Daoy (cell line): ENCODE results near the gene ZIK1. TPM values are rescaled to one million over a fixed set of nuclear protein-coding genes. Genes with fewer than 3 reads are reported as not detected.
A peak's percentile ranks its signal among the peaks of the same experiment; 100 is the strongest.

Experiments
- DNase-seq: peaks from one replicate; pipeline ENCODE4 v3.0.0-alpha.2; 2015; ENCODE audit warnings: low read depth
- total RNA-seq: library from RNA; depleted of rRNA; stranded (reverse); fragments of >200 nt; shearing (Covaris generic); gene quantifications from 2 replicates; pipeline ENCODE4 v1.2.3, GENCODE V29; 2014; rRNA removed

The ZIK1 gene
- 9.5 and 12.5 TPM in 2 replicates for total RNA-seq

DNA sequence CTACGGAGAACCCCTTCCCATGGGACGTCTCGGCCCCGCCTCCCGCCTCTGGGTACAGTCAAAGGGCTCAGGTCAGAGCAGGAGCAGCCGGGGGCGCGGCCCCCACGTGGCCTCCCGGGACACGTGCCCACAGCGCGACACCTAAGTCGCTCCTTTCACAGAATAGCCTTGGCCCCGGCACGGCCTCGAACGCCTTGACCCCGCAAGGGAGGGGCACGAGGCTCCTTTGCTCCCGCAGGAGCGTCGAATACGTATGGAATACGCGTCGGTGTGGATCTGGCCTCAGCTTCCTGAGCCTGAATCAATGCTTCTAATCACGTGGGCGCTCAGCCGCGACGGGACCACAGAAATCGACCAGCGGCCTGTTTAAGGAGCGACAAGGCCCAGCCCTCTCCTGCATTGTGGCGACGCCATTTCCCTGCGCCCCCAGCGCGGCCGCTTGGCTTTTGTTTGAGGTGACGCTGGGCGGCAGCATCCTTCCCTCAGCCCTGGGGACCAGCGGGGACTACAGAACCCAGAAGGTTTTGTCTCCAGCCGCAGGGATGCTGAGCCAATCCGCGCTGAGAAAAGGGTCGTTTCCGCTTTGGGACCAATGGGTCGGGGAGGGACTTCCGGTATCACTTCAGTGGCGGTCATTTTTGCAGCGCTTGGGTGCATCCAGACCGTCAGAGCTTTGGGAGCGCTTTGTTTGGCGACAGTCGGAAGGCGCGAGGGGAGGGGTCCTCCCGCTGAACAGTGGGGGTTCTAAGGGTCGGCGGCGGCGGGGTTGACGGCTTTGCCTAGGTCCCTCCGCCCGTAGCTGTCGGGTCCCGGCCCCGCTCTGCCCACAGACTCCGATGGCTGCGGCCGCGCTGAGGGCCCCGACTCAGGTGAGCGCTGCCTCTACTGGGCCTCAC lies at the start of gene ZIK1:
ZIK1 (plus strand) TSS at position 625 of the 896 bp plus-strand sequence; CDS start at position 837, 212 bp downstream.
- DNase-seq = peak; percentile 96

DNA sequence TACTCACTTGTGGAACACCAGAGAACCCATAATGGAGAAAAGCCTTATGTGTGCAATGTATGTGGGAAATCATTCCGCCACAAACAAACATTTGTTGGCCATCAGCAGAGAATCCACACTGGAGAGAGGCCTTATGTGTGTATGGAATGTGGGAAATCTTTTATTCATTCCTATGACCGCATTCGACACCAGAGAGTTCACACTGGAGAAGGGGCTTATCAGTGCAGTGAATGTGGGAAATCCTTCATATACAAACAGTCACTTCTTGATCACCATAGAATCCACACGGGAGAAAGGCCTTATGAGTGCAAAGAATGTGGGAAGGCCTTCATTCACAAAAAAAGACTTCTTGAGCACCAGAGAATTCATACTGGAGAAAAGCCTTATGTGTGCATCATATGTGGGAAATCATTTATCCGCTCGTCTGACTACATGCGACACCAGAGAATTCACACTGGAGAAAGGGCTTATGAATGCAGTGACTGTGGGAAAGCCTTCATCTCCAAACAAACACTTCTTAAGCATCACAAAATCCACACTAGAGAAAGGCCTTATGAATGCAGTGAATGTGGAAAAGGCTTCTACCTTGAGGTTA lies 45.9 kb upstream of the ZIK1 start:
- DNase-seq = no peak

DNA sequence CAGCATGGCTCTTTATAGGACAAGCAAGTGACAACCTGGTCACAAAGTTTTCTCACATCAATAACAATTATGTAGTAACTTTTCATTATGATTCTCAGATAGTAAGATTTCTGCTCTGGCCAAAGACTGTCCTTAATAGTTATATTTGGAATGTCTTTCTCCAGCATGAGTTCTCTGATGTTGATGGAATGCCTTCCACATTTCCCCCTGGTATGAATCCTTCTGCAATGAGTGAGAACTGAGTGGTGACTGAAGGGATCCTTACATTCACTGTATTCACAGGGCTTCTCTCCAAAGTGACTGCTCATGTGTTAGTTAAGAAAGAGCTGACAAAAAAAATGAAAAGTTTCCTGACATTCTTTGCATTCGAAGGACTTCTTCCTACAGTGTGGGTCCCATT lies 37.4 kb upstream of the ZIK1 start:
- no peak for DNase-seq

DNA sequence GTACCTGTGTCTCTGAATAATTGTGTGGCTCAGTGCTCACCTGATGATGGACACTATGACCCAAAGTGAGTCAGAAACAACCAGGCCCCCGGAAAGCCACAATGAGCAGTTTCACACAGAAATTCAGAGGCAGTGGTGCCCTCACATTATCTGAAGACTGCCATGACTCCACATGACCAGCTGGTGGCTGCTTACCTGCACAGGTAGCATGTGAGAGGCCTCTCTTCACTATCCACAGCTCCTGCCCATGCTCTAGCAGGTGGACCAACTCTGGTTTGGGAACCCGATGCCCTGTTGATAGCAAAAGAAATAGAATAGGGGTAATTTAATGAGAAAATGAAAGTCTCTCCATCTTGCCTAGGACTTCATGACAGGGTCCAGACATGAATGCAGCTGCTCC lies 31.5 kb upstream of the ZIK1 start:
- no peak for DNase-seq

DNA sequence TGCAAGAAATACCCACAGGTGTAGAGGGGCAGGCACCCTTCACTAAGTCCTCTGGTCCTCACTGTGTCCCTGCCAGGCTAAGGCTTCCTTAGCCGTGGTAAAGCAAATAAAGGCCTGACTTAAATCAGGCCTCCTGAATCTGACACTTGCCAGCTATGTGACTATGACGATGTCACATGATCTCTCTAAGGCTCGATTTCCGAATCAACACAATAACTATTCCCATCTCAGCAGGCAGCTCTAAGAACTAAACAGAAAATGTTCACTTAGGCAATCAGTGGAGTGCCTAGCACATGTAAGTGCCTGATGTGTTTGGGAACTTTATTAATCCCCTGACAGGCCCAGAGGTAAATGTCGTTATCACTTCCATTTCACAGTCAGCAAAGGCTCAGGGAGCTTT lies 26.3 kb upstream of the ZIK1 start:
- no peak for DNase-seq

DNA sequence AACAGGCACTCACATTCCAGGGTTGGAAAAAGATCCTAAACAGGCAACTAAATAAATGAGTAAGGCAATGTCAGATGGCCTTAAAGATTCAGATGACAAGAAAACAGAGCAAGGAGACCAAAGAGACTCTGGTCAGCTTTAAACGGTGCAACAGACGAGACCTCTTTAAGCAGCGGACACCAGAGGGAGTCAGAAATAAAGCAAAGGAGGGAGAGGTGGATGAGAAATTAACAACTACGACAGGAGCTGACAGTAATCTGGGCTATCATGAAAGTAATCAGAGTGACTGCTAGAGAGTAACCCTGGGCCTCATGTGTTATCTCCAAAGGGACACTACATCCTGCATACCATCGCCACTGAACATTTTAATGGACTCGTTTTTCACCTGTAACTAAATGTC lies 25.4 kb upstream of the ZIK1 start:
- DNase-seq = no peak

DNA sequence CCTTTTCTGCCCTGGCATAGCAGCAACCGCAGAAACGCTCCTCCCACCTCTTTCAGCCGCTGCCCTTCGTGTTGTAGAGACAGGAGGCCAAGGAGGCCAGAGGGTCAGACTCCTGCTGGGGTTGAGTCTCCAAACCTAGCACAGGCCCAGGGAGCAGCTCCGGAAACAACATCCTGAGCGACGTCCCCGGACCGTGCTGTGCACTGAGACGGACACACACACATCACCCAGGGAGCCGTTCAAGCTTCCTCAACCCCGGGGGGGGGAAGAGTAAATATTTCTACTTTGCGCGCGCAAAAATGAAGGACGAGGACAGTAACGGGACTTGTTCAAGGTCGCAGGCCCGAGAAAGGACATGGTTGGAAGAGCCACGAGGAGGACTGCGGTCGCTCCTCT lies 24.9 kb upstream of the ZIK1 start:
- peak; percentile 49 for DNase-seq

DNA sequence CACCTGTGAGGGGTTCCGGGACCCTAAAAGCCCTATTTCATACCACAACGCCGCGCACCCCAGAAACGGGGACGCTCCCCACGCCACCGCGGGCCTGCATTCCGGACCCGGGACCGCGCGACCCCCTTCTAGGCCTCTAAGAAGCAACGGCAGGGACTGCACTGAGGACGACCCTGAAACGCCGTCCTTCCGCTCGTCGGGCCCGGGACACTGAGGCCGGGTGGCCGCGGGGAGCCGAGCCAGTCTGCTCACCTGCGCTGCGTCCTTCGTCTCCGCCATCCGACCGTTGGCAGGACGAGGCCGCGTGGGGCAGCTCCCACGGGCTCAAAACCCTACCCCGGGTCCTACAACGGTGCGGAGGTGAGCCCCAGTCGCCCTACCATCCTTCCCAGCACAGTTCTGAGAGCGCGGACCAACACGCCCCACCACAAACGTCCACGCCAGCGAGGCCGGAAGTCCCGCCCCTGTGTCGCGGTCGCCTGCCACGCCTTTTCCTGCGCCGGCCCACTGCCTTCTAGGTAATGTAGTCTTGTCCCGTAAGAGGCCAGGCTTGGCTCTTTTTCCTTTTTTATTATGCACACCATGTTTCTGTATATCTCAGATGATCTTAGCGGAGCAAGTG lies 24.4 kb upstream of the ZIK1 start, which contains the start of gene ZNF550:
ZNF550 (minus strand) TSS at position 460 of the 622 bp plus-strand sequence; CDS start at position 279, 181 bp downstream.
- DNase-seq = peak; percentile 95

DNA sequence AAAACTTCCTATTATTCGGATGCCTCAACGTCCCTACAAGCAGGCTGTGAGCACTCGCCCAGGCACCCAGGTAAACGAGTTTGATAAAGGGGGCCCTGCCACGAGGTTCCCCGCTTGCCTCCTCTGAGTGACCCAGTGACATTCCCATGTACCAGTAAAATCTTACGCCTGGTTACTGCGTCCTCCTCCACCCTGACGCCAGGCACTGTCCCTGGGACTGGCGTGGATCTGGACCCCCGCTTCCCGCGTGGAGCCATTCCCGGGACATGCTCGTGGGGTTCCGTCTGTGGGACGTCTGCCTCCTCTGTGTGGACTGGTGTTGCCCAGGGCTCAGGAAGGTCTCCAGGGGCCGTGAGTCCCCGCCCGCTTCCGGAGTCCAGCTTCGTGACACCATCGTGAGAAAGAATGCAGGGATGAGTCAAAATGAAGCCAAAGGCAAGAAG lies 23.9 kb upstream of the ZIK1 start:
- DNase-seq = peak; percentile 92

DNA sequence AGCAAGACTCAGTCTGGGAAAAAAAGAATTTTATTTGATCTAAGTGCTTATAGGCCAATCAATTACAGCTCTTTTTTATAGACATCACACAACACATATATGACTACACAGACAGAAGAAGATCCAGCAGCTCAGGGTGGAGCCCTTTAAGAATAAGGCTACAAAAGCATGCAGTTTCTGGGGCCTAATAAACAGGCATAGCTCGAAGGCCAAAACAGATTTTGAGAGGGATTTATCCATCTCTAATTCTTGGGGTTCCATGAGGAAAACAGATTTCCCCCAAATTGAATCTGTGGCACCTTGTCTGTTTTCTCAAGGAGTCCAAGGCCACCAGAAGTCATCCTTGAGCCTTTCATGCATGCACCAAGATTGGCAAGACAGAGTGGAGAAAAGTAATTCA lies 20.4 kb upstream of the ZIK1 start:
- DNase-seq = no peak

DNA sequence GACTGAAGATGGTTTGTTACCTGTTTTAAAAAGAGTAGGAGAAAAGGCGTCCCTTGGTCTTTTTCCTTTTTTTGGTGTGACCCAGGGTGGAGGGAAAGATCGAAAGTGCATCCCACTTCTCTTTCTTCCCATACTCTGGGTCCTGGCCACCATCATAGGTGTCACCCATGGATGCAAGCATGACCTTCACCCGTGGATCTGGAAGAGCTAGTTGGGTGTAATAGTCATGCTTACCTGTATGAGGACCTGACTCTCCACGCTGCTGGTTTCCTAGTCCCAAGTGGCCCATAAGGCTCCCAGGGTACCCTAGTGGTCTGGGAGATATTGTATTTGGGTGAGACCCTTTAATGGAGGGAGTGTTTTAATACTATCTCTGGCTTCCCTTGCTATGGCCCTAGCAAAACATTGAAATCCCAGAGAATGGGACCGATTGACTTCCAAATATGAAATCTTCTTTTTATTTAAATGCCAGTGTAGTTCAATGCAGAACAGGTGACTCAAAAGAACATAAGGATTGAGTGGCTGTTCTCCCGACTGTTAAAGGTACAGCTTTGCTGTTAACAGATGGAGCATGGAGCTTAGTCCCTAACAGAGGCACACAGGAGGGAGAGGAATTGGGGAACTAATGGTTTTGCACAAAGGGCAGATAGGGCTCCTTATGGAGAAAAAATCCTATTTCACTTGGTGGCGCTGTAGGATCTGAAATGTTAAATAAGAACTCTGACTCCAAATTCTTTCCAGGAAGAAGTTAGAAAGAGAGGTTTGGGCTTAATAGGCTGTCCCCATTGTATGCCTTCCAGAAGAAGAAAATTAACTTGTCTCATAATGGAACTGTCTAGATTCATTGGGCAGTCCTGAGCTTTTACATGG lies 17.3 kb upstream of the ZIK1 start:
- no peak for DNase-seq

DNA sequence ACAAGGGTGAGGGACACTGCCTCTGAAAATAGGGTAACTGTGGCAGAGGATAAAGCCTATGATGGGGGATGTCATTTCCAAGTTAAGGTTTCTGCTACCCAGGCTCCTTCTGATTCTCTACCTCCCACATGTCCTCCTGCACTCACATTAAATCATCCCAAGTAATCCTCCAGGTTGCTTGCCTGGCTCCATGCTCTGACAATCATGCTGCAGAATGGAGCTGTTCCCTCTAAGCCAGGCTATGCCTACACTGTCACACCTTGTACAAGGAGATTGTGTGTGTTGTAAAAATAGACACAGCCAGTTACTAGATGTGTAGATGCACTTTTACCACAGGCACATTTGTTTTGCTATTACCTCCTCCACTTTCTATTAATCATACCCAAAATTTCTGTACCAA lies 13.2 kb upstream of the ZIK1 start:
- DNase-seq = no peak

DNA sequence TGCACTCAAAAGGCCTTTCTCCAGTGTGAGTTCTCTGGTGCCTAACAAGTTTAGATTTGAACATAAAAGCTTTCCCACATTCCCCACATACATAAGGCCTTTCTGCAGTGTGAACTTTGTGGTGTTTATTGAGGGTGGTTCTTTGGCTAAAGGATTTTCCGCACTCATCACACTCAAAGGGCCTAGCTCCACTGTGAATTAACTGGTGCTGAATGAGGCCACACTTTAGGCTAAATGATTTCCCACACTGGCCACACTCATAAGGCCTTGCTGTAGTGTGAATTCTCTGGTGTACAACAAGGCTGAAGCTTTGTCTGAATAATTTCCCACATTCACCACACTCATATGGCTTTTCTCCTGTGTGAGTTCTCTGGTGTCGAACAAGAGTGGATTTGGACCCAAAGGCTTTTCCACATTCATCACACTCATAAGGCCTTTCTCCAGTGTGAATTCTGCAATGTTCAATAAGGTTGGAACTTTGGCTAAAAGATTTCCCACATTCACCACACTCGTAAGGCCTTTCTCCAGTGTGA lies 11.5 kb upstream of the ZIK1 start:
- no peak for DNase-seq

DNA sequence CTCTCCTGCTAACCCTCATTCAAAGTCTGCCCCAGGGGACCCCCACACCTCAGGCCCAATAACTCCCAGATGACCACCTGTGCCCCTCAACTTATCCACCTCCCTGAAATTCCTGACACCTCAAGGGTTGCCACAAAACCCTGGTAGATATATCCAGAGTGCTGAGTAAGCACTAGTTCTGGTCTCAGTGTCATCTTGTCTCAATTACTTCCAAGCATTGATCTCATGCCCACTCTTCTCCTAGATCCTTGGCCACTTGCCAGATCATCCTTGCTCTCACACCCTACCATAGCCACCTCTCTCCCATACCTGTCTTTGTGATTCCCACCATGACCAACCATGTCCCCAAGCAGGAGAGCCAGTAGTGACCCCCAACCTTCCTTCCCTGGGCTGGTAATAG lies 7.3 kb upstream of the ZIK1 start:
- no peak for DNase-seq

DNA sequence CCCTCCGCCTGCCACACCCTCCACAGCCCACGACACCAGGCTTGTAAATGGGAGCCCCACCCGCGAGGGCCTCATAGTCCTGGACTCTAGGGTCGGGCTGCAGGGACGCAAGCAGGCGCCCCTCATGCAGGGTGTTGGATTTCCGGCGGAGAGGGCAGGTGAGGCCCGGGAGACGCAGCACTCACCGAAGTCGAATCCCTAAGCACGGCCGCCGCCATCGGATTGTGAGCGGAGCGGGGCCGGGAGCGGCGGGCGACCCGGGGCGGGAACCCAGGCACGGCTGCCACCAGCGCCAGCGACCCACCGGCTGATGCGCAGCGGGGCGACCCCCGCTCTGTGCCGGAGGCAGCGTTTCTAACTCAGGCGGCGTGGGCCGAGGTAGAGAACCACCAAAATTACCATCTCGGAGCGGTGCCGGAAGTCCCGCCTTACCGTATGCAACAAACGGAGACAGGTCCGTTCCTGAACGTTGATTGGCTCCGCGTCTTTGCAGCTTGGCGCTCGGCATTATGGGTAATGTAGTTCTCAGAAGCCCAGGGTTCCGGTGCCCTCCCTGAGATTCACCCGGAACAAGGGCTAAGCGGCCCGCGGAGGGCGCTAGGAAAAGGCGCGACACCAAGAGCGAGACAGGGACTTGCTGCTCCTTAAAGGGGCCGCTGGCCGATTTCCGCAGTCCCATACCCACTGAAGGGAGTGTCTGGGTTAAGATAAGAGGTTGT lies 5.3 kb upstream of the ZIK1 start, which contains the start of gene ZNF416:
ZNF416 (minus strand) TSS at position 425 of the 719 bp plus-strand sequence; CDS start at position 218, 207 bp downstream.
- DNase-seq = peak; percentile 98

DNA sequence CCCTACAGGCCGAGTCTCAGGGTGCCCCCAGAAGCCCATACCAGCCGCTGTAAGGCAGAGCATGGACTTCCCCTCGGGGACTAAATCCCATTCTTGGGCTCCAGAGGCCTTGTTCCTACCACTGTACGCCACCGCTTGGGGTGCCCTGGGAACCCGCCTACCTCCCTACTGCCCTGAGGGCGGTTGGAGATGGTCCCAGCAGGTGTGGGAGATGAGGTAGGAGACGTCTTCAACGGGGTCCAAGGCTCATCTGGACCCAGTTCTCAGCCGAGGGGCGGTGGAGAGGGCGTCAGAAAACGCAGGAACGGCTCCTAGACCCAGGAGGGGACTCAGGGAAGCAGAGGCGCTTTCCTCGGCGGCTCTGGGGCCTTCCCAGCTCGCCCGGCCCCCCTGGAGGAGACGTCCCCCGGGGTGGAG lies 833 bp upstream of the ZIK1 start:
- DNase-seq = no peak

DNA sequence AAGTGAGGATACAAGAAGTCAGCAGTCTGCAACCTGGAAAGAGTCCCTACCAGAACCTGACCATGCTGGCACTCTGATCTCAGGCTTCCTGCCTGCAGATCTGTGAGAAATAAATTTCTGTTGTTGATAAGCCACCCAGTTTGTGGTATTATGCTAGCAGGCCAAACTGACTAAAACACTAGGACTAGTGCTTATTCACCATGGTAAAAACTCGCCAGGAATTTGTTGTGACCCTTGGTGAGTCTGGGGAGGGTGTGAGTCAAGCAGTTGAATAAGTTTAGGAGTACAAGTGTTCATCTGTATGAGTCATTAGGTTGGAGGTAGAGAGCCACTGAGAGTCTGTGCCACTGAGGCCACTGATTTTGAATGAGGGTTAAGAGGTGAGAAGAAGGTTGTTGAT lies 3.6 kb downstream of the ZIK1 start:
- peak; percentile 72 for DNase-seq

DNA sequence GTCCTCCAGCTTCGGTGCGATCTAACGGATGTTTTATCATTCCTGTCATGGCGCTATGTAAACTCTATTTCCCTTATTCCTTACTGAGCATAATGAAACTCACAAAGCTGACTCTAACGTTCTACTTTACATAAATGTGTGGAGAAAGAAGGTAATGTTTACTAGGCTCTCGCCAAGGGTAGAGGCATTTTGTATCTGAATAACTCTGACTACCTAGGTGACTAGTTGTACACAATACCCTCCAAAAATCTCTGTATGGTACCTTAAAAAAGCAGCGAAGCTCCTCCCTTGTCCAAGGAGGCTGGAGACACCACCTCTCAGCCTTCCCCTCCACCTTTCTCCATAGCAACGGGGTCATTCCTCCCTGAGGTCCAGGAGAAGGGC lies 15.4 kb downstream of the ZIK1 start:
- no peak for DNase-seq

DNA sequence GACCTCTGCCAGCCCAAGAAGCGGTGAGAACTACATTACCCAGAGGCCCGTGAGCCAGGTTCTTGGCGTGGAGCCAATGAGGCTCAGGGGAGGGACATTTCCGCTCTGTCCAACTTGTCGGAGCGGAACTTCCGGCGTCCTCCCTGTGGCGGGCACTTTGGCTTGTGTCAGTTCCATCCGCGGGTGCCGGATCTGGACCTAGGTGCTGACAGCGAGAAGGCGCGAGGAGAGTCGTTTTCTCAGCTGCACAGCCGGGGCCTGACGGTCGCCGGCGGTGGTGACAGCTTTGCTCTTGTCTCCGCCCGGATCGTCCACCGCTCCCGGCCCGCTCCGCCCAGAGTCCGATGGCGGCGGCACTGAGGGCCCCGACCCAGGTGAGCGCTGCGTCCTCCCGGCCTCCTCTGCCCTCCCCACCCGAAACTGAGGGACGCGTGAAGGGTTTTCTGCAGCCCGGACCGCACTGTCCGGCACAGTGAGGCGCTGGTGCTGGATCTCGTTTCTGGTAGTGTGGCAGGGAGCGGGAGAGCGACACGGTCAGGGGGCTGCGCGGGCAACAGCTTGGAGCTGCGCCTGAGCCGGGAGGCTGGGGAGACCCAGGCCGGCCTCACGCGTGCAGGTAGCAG lies 15.9 kb downstream of the ZIK1 start, which contains the start of gene ZNF530:
ZNF530 (plus strand) TSS at position 125 of the 623 bp plus-strand sequence. CDS start 4,461 bp downstream, outside the sequence.
- DNase-seq = peak; percentile 96

DNA sequence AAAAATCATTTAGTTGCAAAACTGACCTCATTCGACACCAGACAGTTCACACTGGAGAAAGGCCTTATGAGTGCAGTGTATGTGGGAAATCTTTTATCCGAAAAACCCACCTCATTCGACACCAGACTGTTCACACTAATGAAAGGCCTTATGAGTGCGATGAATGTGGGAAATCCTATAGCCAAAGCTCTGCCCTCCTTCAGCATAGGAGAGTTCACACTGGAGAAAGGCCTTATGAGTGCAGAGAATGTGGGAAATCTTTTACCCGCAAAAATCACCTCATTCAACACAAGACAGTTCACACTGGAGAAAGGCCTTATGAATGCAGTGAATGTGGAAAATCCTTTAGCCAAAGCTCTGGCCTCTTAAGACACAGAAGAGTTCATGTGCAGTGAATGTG lies 23.0 kb downstream of the ZIK1 start:
- DNase-seq = no peak
